ENCODE measurements around the gene HLCS. TPM values are rescaled to one million over a fixed set of nuclear protein-coding genes. Genes with fewer than 3 reads are reported as not detected.

The HLCS gene
- total RNA-seq, 1 experiment from 2014 or later, result 12.7 TPM

GRCh38 chr21:36928960-36929359 lies 37.5 kb downstream of the HLCS start:
- Mint-ChIP-seq H3K27me3 (ENCODE audit: low read depth) (no peaks in the 10 kb centered on the region), H3K27ac (no peak overlapping the region), H3K4me1 (peaks cover 0 to 4% of the 10 kb centered on the region in 2 experiments; a peak in 1 of 4 replicates), H3K36me3 (ENCODE audit: insufficient read depth in 1 of 3, low read depth in 3 of 3) (peaks cover 0 to 4% (median 4%) of the 10 kb centered on the region in 3 experiments; a peak in 4 of 7 replicates), H3K4me3 (no peak overlapping the region), H3K9me3 (no peaks in the 10 kb centered on the region)
- no peaks in the 10 kb centered on the region for H3K27me3 ChIP-seq (ENCODE audit: insufficient read depth, low read length)
- TF ChIP-seq, protein P1, sequence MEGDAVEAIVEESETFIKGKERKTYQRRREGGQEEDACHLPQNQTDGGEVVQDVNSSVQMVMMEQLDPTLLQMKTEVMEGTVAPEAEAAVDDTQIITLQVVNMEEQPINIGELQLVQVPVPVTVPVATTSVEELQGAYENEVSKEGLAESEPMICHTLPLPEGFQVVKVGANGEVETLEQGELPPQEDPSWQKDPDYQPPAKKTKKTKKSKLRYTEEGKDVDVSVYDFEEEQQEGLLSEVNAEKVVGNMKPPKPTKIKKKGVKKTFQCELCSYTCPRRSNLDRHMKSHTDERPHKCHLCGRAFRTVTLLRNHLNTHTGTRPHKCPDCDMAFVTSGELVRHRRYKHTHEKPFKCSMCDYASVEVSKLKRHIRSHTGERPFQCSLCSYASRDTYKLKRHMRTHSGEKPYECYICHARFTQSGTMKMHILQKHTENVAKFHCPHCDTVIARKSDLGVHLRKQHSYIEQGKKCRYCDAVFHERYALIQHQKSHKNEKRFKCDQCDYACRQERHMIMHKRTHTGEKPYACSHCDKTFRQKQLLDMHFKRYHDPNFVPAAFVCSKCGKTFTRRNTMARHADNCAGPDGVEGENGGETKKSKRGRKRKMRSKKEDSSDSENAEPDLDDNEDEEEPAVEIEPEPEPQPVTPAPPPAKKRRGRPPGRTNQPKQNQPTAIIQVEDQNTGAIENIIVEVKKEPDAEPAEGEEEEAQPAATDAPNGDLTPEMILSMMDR (conservative IDR thresholded peaks at IDR 0.05), result no peak
- no peak overlapping the region for H3K23ac ChIP-seq (ENCODE audit: insufficient read length, low read depth, low read length)
- H4K20me1 ChIP-seq (ENCODE audit: control insufficient read depth, insufficient read depth, insufficient read length), result no peaks in the 10 kb centered on the region
- no peak overlapping the region for H2BK120ac ChIP-seq (ENCODE audit: low read depth, low read length, poor library complexity, severe bottlenecking)
- H3K27ac ChIP-seq (ENCODE audit: insufficient read length, low read depth, low read length), result no peak overlapping the region
- WGBS (ENCODE audit: extremely low coverage, insufficient read length, low lambda C conversion rate), result no CpG with 5 or more reads among the region's 5 CpGs
- H3T11ph ChIP-seq (ENCODE audit: low read length), result no peak overlapping the region
- no peak overlapping the region for H3K56ac ChIP-seq (ENCODE audit: insufficient read length, low read depth, low read length)
- H2BK5ac ChIP-seq (ENCODE audit: insufficient read length, low read length), result no peak overlapping the region
- no peak overlapping the region for H2BK20ac ChIP-seq (ENCODE audit: low read depth, low read length, poor library complexity, severe bottlenecking)
- no peak overlapping the region for H3K4me2 ChIP-seq (ENCODE audit: insufficient read depth, insufficient read length, low read length)
- H2BK12ac ChIP-seq (ENCODE audit: insufficient read length, low read depth, low read length), result no peak overlapping the region
- H4K91ac ChIP-seq (ENCODE audit: insufficient read length, low read depth, low read length), result no peak overlapping the region
- no peaks in the 10 kb centered on the region for H3K23me2 ChIP-seq (ENCODE audit: insufficient read length, low read depth, low read length, poor library complexity, severe bottlenecking)
- H3K9me3 ChIP-seq (ENCODE audit: control insufficient read depth, low read depth, low read length), result no peaks in the 10 kb centered on the region
- H3K4me1 ChIP-seq (ENCODE audit: insufficient read depth, low read length), result no peaks in the 10 kb centered on the region
- no peak overlapping the region for H3K14ac ChIP-seq (ENCODE audit: insufficient read depth, low read length)
- no peak overlapping the region for H3K9ac ChIP-seq (ENCODE audit: extremely low read depth, insufficient read length, low read length)
- H4K5ac ChIP-seq (ENCODE audit: insufficient read length, low read depth, low read length), result no peak overlapping the region
- no peak overlapping the region for H2AFZ ChIP-seq (ENCODE audit: low read length)
- H3K79me1 ChIP-seq (ENCODE audit: insufficient read depth, low read depth, low read length, poor library complexity, severe bottlenecking), result no peaks in the 10 kb centered on the region
- H2BK15ac ChIP-seq (ENCODE audit: low read depth, low read length), result no peak overlapping the region
- no peak overlapping the region for H3K18ac ChIP-seq (ENCODE audit: insufficient read length, low read depth, low read length)
- no peaks in the 10 kb centered on the region for H3K79me2 ChIP-seq (ENCODE audit: insufficient read depth, low read length)
- no peak overlapping the region for H2AK5ac ChIP-seq (ENCODE audit: insufficient read length, low read length)
- no peak for DNase-seq
- H3K4ac ChIP-seq (ENCODE audit: low read depth, low read length), result no peak overlapping the region
- H4K8ac ChIP-seq (replicated peaks; ENCODE audit: insufficient read length, low read depth, low read length), result no peak overlapping the region

Data from H9 (cell line).